ENCODE data around the gene SMARCB1.

SMARCB1 gene

DNA sequence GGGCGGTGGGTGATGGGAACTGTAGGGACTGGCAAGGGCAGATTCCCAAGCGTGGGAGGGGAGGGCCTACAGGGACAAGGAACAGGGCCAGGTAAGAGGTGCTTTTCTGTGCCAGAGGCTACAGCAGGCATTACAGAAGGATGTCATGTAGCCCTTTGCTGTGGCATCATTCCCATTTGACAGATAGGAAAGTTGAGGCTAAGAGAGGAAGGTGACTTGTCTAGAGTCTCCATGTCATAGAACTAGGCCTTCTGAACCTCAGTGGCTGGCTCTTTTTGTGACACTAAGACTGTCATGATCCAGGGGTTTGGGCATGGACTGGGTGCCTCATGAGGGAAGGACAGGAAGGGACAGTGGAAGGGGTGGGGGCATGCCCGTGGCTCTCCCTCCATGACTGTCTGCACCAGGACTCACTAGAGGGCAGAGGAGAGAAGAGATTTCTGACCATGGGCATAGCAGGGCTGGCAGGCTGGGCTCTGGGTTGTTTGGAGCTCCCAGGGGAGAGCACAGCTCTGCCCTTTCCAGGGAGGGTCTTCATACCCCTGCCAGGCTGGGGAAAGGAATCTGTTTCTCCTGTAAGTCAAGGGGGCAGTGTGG lies 10.9 kb upstream of the SMARCB1 start:
- peak overlapping the region; percentile 29 for H2AK5ac ChIP-seq (ENCODE audit: low read depth, low read length)
- no peak overlapping the region for H2AFZ ChIP-seq (ENCODE audit: low read length)
- no CpG with 5 or more reads among the region's 3 CpGs for WGBS, 2 donors (ENCODE audit: extremely low coverage in 2 of 2, insufficient read length in 2 of 2, insufficient replicate concordance in 1 of 2)
- H3K9ac ChIP-seq (ENCODE audit: low read depth, low read length, poor library complexity): peak overlapping the region; percentile 10
- H3K36me3 ChIP-seq (replicated peaks in 1 of 2; ENCODE audit: control insufficient read depth in 2 of 2, insufficient read depth in 2 of 2, low read length in 2 of 2): no peaks in the 10 kb centered on the region
- no peak overlapping the region for H2BK5ac ChIP-seq (ENCODE audit: low read length)
- DNase-seq (ENCODE audit: low spot score): no peak
- H3K9me3 ChIP-seq (replicated peaks in 1 of 2; ENCODE audit: control insufficient read depth in 2 of 2, insufficient read depth in 1 of 2, low read depth in 1 of 2, low read length in 2 of 2): no peaks in the 10 kb centered on the region
- H4K8ac ChIP-seq (ENCODE audit: low read depth, low read length): no peak overlapping the region
- no peak overlapping the region for H3K18ac ChIP-seq (ENCODE audit: low read length)
- H2BK12ac ChIP-seq (ENCODE audit: low read length): no peak overlapping the region
- H3K4me1 ChIP-seq (ENCODE audit: control insufficient read depth in 2 of 2, insufficient read depth in 1 of 2, low read depth in 1 of 2, low read length in 2 of 2): peaks cover 12 to 18% of the 10 kb centered on the region in 2 donors
- no peak overlapping the region for H4K91ac ChIP-seq (ENCODE audit: low read depth, low read length, poor library complexity)
- H2BK120ac ChIP-seq (ENCODE audit: low read depth, low read length): no peak overlapping the region
- H3K4me3 ChIP-seq (ENCODE audit: low read length in 2 of 2): no peak overlapping the region
- H3K14ac ChIP-seq (ENCODE audit: low read length): no peak overlapping the region
- no peak overlapping the region for H3K4me2 ChIP-seq (ENCODE audit: insufficient read depth, low read length, poor library complexity, severe bottlenecking)
- H3K27me3 ChIP-seq (ENCODE audit: control insufficient read depth in 3 of 3, insufficient read depth in 3 of 3, low read depth in 1 of 3, low read length in 3 of 3): peaks cover 0 to 14% (median 13%) of the 10 kb centered on the region in 3 experiments
- no peak overlapping the region for H3K23ac ChIP-seq (ENCODE audit: low read depth, low read length, poor library complexity)
- H3K79me1 ChIP-seq (ENCODE audit: low read depth, low read length): peaks cover 2% of the 10 kb centered on the region
- no peak overlapping the region for H2BK15ac ChIP-seq (ENCODE audit: low read length)
- H3K27ac ChIP-seq (replicated peaks; ENCODE audit: low read length): no peak overlapping the region
- H3K4ac ChIP-seq (ENCODE audit: low read length): no peak overlapping the region

DNA sequence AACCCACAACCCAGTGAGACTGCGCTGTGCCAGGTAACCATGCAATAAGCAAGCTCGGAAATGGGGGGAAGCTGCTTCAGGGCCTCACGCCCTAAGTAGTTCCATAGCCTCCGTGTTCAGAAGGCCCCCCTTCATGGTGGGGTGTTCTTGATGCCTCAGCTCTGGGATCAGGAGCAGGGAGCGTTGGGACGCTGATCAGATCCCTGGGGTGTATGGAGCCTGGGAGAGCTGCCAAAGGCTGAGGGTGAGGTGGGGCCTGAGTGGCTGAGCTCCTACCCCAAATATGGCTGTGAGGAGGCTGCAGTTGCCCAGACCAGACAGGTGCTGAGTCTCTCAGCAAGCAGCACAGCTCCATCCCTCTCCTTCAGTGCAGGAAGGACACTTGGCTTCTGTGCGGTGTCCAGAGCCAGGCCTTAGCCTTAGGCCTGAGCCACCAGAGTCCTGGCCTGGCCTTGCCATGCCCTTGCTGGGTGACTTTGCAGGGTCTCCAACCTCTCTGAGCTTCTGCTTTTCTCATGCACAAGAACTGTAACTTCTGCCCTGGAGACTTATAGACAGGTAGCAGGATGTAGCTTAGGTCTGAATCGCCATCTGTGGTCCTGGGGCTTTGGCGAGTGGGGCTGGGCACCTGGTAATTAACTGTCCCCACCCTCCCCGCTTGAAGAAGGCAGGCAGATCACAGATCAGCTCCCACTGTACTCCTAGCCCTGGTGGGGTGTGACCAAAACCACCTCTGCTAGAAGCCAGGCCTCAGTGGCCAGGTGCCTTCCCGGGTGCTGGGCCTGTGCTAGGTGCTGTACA lies 8.8 kb upstream of the SMARCB1 start:
- Histone ChIP-seq H3K4me1 (ENCODE audit: control insufficient read depth in 2 of 2, insufficient read depth in 1 of 2, low read depth in 1 of 2, low read length in 2 of 2) (peaks cover 6 to 11% of the 10 kb centered on the region in 2 donors), H4K8ac (ENCODE audit: low read depth, low read length) (peak overlapping the region; percentile 96), H4K91ac (ENCODE audit: low read depth, low read length, poor library complexity) (no peak overlapping the region), H3K79me1 (ENCODE audit: low read depth, low read length) (peaks cover 3% of the 10 kb centered on the region), H2BK5ac (ENCODE audit: low read length) (no peak overlapping the region), H3K23ac (ENCODE audit: low read depth, low read length, poor library complexity) (no peak overlapping the region), H2BK15ac (ENCODE audit: low read length) (peak overlapping the region; percentile 92), H3K4me3 (ENCODE audit: low read length in 2 of 2) (no peak overlapping the region), H3K4me2 (ENCODE audit: insufficient read depth, low read length, poor library complexity, severe bottlenecking) (no peak overlapping the region), H2BK12ac (ENCODE audit: low read length) (peak overlapping the region; percentile 99), H3K9me3 (replicated peaks in 1 of 2; ENCODE audit: control insufficient read depth in 2 of 2, insufficient read depth in 1 of 2, low read depth in 1 of 2, low read length in 2 of 2) (no peaks in the 10 kb centered on the region), H3K27ac (replicated peaks; ENCODE audit: low read length) (no peak overlapping the region), H3K14ac (ENCODE audit: low read length) (no peak overlapping the region), H3K18ac (ENCODE audit: low read length) (peak overlapping the region; percentile 46), H3K9ac (ENCODE audit: low read depth, low read length, poor library complexity) (no peak overlapping the region), H3K36me3 (replicated peaks in 1 of 2; ENCODE audit: control insufficient read depth in 2 of 2, insufficient read depth in 2 of 2, low read length in 2 of 2) (no peaks in the 10 kb centered on the region), H2AK5ac (ENCODE audit: low read depth, low read length) (peak overlapping the region; percentile 89), H3K4ac (ENCODE audit: low read length) (peak overlapping the region; percentile 84), H2BK120ac (ENCODE audit: low read depth, low read length) (no peak overlapping the region), H3K27me3 (ENCODE audit: control insufficient read depth in 3 of 3, insufficient read depth in 3 of 3, low read depth in 1 of 3, low read length in 3 of 3) (peaks cover 0 to 13% (median 13%) of the 10 kb centered on the region in 3 experiments), H2AFZ (ENCODE audit: low read length) (no peak overlapping the region)
- WGBS, 2 donors (ENCODE audit: extremely low coverage in 2 of 2, insufficient read length in 2 of 2, insufficient replicate concordance in 1 of 2): no CpG with 5 or more reads among the region's 11 CpGs
- no peak for DNase-seq (ENCODE audit: low spot score)

DNA sequence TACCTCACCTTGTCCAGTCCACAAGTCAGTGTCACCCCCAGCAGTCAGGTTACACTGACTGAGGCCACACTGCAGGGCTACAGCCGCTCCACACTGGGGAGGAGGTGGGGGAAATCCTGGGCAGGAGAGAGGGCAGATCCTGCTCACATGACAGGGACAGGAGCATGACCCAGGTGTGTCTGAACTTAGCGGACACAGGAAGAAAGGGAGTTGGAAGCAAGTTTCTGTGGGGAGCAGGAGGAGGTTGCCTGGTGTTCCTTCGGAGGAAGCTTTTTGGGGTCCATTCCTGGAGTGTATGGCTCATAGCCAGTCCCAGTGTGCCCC lies 8.2 kb upstream of the SMARCB1 start:
- Histone ChIP-seq H4K8ac (ENCODE audit: low read depth, low read length) (peak overlapping the region; percentile 43), H4K91ac (ENCODE audit: low read depth, low read length, poor library complexity) (no peak overlapping the region), H3K79me1 (ENCODE audit: low read depth, low read length) (peaks cover 3% of the 10 kb centered on the region), H3K4me1 (ENCODE audit: control insufficient read depth in 2 of 2, insufficient read depth in 1 of 2, low read depth in 1 of 2, low read length in 2 of 2) (peaks cover under 1 to 6% of the 10 kb centered on the region in 2 donors), H3K4me2 (ENCODE audit: insufficient read depth, low read length, poor library complexity, severe bottlenecking) (no peak overlapping the region), H3K9me3 (replicated peaks in 1 of 2; ENCODE audit: control insufficient read depth in 2 of 2, insufficient read depth in 1 of 2, low read depth in 1 of 2, low read length in 2 of 2) (no peaks in the 10 kb centered on the region), H2AK5ac (ENCODE audit: low read depth, low read length) (peak overlapping the region; percentile 92), H2BK15ac (ENCODE audit: low read length) (peak overlapping the region; percentile 92), H3K27me3 (ENCODE audit: control insufficient read depth in 3 of 3, insufficient read depth in 3 of 3, low read depth in 1 of 3, low read length in 3 of 3) (peaks cover 0 to 7% (median 7%) of the 10 kb centered on the region in 3 experiments), H3K36me3 (replicated peaks in 1 of 2; ENCODE audit: control insufficient read depth in 2 of 2, insufficient read depth in 2 of 2, low read length in 2 of 2) (no peaks in the 10 kb centered on the region), H3K14ac (ENCODE audit: low read length) (no peak overlapping the region), H3K9ac (ENCODE audit: low read depth, low read length, poor library complexity) (peak overlapping the region; percentile 60), H2BK120ac (ENCODE audit: low read depth, low read length) (no peak overlapping the region), H3K4ac (ENCODE audit: low read length) (peak overlapping the region; percentile 84), H2AFZ (ENCODE audit: low read length) (no peak overlapping the region), H3K23ac (ENCODE audit: low read depth, low read length, poor library complexity) (no peak overlapping the region), H2BK5ac (ENCODE audit: low read length) (no peak overlapping the region), H3K18ac (ENCODE audit: low read length) (no peak overlapping the region), H3K4me3 (ENCODE audit: low read length in 2 of 2) (no peak overlapping the region), H3K27ac (replicated peaks; ENCODE audit: low read length) (no peak overlapping the region), H2BK12ac (ENCODE audit: low read length) (peak overlapping the region; percentile 99)
- WGBS, 2 donors (ENCODE audit: extremely low coverage in 2 of 2, insufficient read length in 2 of 2, insufficient replicate concordance in 1 of 2): no CpG with 5 or more reads among the region's 3 CpGs
- DNase-seq (ENCODE audit: low spot score): no peak

DNA sequence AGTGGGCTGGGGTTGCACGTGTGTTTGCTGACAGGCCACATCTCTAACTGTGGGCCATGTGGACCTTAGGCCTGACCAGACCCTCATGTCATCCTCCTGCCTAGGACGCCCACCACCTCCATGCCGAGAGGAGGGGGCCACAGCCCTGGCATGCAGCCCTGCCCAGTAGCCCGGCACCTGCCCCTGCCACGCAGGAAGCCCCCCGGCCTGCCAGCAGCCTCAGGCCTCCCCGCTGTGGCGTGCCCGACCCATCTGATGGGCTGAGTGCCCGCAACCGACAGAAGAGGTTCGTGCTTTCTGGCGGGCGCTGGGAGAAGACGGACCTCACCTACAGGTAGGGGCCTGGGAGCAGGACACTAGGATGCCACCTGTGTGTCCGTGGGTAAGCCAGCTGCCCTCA lies 7.7 kb upstream of the SMARCB1 start:
- Histone ChIP-seq H3K36me3 (replicated peaks in 1 of 2; ENCODE audit: control insufficient read depth in 2 of 2, insufficient read depth in 2 of 2, low read length in 2 of 2) (no peaks in the 10 kb centered on the region), H3K4me3 (ENCODE audit: low read length in 2 of 2) (no peak overlapping the region), H3K9ac (ENCODE audit: low read depth, low read length, poor library complexity) (peak overlapping the region; percentile 60), H2BK15ac (ENCODE audit: low read length) (peak overlapping the region; percentile 37), H2BK120ac (ENCODE audit: low read depth, low read length) (no peak overlapping the region), H4K8ac (ENCODE audit: low read depth, low read length) (peak overlapping the region; percentile 43), H3K23ac (ENCODE audit: low read depth, low read length, poor library complexity) (peak overlapping the region; percentile 65), H3K27me3 (ENCODE audit: control insufficient read depth in 3 of 3, insufficient read depth in 3 of 3, low read depth in 1 of 3, low read length in 3 of 3) (peaks cover 0 to 2% (median 1%) of the 10 kb centered on the region in 3 experiments), H2AK5ac (ENCODE audit: low read depth, low read length) (peak overlapping the region; percentile 92), H4K91ac (ENCODE audit: low read depth, low read length, poor library complexity) (no peak overlapping the region), H3K4ac (ENCODE audit: low read length) (no peak overlapping the region), H2AFZ (ENCODE audit: low read length) (no peak overlapping the region), H3K14ac (ENCODE audit: low read length) (peak overlapping the region; percentile 56), H2BK5ac (ENCODE audit: low read length) (no peak overlapping the region), H3K9me3 (replicated peaks in 1 of 2; ENCODE audit: control insufficient read depth in 2 of 2, insufficient read depth in 1 of 2, low read depth in 1 of 2, low read length in 2 of 2) (no peaks in the 10 kb centered on the region), H3K27ac (replicated peaks; ENCODE audit: low read length) (no peak overlapping the region), H3K4me2 (ENCODE audit: insufficient read depth, low read length, poor library complexity, severe bottlenecking) (no peak overlapping the region), H3K4me1 (ENCODE audit: control insufficient read depth in 2 of 2, insufficient read depth in 1 of 2, low read depth in 1 of 2, low read length in 2 of 2) (peaks cover 0 to 4% of the 10 kb centered on the region in 2 donors), H3K18ac (ENCODE audit: low read length) (peak overlapping the region; percentile 65), H2BK12ac (ENCODE audit: low read length) (no peak overlapping the region), H3K79me1 (ENCODE audit: low read depth, low read length) (peaks cover 2% of the 10 kb centered on the region)
- no CpG with 5 or more reads among the region's 16 CpGs for WGBS, 2 donors (ENCODE audit: extremely low coverage in 2 of 2, insufficient read length in 2 of 2, insufficient replicate concordance in 1 of 2)
- DNase-seq (ENCODE audit: low spot score): no peak
